GM12873 (cell line): ENCODE data around the gene PDE7B.

ENCODE experiments used
- CTCF ChIP-seq: IDR thresholded peaks from 2 replicates; pipeline ENCODE4 v1.5.1; 2012; ENCODE audit warnings: low read depth, mild to moderate bottlenecking, moderate library complexity, low read length, control low read depth; ENCODE audit not compliant: insufficient read depth; ENCODE audit errors: missing control alignments

Gene PDE7B

GRCh38 chr6:135944120-135944519 lies 92.6 kb downstream of the PDE7B start:
- no peak for TF ChIP-seq CTCF

- TF ChIP-seq CTCF: no peak
Observed at GRCh38 chr6:135946674-135947073, 95.2 kb downstream of the PDE7B start.

DNA sequence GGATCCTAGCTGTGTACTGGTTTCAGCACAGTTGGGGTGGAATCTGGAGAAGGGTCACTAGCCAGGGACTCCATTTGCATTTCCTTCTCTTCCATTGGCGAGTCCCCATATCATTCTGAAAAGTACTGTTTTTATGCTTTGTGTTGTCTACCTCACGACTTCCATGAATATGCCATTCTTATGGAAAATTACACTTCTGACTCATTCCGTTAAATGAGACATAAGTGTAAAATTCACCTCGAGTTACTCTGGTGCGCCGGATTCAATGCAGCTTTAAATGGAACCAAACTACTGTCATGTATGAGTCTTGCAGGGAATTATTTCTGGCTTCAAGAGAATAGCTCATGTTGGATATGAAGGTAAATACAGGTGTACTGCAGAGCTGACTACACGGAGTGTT lies 99.2 kb downstream of the PDE7B start:
- TF ChIP-seq CTCF: no peak

- TF ChIP-seq CTCF: no peak
Observed at GRCh38 chr6:135951169-135951568, 99.7 kb downstream of the PDE7B start.

- no peak for TF ChIP-seq CTCF
Observed at GRCh38 chr6:135953818-135954217, 102.3 kb downstream of the PDE7B start.

DNA sequence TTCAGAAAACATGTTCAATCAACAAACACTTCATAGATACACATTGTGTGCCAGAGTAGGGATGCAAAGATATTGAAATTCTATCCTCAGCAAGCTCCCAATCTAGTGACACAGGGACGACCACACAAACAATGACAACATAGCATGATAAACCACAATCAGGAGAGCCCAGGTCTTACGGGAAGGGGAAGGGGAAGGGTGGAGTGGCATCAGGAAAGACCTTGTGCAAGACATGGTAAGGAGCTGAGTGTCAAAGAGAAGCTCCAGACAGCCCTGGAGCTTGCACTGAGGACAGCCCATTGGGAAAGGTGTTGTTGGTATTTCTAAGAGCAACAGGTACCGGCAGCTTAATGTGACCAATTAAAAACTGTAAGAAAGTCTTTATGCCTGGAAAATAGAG lies 103.6 kb downstream of the PDE7B start:
- no peak for TF ChIP-seq CTCF

DNA sequence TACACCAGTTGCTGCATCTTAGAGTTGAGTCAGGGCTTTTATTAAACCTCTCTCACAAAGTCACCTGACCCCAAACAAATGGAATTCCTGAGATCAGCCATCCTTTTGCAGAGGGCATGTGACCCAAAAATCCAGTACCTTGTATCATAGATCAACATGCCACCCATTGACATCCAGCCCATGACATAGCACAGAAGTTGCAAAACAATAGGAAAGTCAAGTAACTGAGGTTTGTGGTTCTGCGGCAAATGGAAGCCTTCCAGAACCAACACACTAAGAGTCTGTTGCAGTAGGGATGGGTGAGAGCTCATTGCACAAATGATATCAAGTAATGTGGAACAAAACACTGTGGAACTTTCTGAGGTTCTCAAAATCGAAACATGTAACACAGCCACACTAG lies 111.2 kb downstream of the PDE7B start:
- no peak for TF ChIP-seq CTCF
